ENCODE measurements around the gene HEXIM1.

Gene HEXIM1

DNA sequence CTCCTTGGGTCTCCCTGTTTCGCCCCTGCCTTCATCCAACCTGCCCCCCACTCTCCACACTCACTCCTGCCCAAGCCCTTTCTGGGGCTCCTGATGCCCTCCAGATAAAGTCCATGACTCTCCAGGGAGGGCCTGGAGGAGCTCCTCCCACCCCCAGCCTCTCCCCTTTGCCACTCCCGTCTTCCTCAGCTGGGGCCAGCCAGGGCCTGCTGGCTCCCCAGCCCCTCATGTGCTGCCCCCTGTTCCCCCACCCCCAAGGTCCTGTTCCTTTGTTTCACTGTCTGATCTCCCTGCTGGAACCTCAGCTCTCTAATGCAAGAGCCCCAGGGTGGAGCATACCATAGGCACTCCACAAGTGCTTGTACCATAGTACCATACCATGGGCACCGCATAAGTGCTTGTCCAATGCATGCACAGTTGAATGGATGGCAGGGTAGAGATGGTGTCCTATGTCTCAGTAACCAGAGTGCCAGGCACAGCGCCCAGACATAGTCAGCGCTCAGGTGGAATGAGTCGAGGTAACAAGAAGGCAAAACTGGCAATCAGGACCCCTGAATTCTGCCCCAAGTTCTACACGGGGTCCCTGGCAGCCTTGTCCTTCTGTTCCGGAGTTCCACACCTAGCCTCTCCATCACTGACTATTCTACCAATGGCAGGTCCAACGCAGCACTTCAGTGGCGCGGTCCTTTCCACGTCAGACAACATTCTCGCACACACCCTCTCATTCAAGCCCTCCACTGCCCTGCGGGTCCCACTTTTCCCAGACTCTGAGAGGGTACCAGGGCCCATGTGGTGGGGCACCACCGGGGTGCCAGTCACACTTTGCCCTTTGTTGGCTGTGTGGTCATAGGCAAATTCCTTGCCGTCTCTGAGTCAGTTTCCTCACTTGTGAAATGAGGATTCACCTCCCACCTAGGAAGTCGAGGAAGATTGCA is 17.3 kb upstream of the HEXIM1 start:
- FAIRE-seq = no peak

DNA sequence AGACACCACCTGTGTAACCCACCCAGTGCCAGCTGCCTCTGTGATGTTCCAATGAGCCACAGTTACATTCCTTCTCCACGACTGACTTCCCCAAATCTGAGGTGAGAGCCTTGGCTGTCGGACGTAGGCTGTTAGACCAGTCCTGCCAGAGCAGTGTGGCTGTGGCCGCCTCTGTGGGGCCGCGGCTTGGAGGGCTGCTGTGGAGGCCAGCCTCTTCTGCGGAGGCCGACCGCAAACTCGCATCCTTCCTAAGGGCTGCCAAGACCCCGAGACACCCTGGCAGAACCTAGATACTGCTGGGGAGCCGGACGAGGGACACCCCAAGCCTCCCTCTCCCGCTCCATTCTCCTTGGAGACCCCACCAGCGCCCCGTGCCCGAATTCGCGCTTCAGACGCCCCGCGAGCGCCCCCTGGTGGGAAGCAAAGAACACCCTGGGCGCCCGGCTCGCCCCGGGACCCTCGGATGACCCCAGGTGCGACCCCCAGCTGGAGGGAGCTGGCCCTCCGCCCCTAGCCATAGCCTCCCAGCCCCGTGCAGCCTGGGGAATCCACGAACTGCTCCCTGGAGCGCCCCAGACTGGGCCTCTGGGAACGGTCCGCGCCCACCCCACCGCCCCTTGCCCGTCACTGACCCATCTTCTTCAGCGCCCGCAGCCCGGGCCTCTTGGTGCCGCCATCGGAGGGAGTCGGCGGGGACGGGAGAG is 16.5 kb upstream of the HEXIM1 start:
- FAIRE-seq = no peak

DNA sequence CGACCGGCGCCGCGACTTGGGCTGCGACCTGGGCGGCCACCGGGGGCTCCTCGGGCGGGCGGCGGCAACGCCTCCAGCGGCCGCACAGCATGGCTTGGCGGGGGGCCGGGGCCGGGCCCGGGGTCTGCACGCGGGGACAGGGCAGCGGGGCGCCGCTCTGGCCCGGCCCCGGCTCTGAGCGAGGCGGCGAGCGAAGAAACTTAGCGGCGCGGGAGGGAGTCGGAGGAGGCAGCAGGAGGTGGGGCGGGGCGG is 16.0 kb upstream of the HEXIM1 start, which contains the start of gene PLCD3:
Gene PLCD3 (minus strand): TSS at position 196 of the 252 bp plus-strand sequence. CDS start 105 bp downstream, at position 91.
- no peak for FAIRE-seq

DNA sequence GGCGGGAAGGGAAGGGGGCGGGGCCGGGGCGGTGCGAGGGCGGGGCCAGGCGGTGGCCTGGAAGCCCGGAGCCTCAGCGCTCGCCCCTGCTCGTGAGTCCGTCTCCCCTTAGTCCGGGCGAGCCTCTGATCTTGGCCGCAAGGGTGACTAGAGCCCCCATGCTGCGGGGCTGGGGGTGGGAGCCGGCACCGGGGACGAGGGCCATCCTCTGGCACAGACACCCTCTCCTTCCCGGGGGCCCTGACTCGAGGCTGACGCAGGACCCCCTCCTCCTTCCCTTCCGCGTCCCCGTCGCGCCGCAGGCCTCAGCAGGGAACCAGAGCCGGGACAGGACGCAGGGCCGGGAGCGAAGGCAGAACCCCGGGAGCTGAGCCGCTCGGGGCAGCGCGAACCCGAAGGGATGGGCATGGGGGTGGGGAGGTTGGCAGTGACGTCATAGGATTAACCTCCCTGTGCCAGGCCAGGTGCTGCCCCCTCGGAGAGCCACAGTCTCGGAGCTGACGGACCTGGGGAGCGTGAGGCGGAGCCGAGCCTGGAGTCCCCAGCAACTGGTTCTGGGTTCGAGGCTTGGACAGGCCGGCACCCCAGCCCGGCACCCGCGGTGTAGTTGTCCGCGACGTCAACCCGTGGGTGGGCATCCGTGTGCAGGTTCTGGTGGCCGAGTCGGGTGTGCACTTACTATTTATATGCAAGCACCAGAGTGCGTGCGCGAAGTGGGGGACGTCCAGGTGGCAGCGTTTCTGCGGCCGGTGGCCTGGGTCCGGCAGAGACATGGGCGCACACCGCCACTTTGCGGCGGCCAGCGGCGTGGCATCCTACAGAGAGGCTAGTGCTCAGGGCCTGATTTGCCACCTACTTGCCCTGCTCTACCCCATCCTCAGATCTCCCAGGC is 15.5 kb upstream of the HEXIM1 start:
- FAIRE-seq = no peak

DNA sequence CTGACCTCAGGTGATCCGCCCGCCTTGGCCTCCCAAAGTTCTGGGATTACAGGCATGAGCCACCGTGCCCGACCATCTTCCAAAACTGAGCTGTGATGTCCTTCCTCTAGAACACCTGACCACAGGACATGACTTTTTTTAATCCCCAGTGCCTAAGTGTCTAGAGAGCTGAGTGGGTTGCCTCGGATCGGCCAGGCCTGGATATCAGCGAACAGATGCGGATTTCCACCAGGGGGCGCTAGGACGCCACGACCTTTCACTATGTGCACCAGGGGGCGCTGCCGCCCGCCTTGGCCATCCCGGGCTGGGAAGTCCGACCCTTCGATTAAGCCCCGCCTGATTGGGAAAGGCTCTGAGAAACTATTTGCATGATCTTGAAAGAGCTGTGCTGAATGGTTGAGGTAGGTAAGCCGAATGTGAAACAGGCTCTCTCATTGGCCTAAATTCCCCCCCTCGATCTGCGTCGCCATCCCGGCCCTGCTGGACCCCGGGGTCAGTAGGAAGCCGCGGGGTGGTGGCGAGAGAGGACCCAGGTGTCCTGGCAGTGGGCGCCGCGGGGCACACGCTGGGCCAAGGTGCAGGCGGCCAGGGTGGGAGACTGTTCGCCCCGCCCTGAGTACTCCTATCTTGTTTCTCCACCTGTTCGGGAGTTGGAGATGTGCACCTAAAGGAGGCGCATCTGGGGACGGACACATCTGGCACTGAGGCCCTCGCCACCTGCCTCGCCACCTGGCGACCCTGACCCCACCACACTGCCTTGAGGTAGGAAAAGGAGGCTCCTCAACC is 12.9 kb upstream of the HEXIM1 start, which contains the start of gene ACBD4:
Gene ACBD4 (plus strand): TSS at position 496 of the 786 bp plus-strand sequence. CDS start 458 bp downstream, outside the sequence.
- peak; percentile 21 for FAIRE-seq

DNA sequence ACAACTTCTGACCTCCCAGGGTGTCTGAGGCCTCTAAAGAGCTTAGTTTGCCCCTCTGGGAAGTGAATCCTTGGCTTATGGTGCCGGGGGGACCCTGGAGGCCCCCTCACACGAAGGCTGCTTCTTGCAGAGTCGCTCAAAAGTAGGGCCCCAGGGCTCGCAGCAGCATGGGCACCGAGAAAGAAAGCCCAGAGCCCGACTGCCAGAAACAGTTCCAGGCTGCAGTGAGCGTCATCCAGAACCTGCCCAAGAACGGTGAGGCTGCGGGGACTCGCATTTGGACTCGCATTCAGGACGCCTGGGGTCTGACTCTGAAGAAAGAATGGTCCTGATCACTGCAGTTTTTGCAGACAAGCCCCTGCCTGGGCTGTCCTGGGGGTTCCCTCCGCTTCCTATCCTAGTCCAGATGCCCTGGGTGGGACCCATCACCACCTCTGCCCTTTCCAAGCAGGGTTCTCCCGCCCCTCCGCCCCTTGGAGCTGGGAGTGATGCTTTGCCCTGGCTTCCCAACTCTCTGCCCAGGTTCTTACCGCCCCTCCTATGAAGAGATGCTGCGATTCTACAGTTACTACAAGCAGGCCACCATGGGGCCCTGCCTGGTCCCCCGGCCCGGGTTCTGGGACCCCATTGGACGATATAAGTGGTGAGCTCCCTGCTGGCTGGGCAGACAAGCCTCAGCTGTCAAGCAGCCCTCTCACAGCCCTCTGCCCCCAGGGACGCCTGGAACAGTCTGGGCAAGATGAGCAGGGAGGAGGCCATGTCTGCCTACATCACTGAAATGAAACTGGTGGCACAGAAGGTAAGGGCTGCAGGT is 12.1 kb upstream of the HEXIM1 start:
- no peak for FAIRE-seq

DNA sequence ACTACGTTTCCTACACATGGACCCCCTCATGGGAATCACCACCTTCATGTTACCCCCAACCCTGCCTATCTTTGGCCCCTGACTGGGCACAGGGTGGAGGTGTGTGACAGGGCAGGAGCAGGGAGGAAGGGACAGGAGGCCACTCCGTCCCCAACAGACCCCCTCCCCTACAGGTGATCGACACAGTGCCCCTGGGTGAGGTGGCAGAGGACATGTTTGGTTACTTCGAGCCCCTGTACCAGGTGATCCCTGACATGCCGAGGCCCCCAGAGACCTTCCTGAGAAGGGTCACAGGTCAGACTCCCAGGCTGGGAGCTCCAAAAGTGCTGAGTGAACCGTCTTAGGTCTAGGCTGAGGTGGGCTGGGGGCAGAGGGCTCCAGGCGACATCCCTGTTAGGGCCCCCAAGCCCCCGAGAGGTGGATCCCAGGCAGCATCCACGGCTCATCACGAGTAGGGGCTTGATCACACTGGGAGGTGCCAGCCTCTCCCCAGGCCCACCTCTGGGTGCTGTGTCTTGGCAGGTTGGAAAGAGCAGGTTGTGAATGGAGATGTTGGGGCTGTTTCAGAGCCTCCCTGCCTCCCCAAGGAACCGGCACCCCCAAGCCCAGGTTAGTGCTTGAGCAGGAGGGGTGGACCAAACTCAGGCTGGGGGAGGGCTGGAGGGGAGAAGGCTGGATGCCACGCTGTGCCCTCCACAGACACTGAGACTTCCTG is 11.3 kb upstream of the HEXIM1 start:
- FAIRE-seq = no peak

DNA sequence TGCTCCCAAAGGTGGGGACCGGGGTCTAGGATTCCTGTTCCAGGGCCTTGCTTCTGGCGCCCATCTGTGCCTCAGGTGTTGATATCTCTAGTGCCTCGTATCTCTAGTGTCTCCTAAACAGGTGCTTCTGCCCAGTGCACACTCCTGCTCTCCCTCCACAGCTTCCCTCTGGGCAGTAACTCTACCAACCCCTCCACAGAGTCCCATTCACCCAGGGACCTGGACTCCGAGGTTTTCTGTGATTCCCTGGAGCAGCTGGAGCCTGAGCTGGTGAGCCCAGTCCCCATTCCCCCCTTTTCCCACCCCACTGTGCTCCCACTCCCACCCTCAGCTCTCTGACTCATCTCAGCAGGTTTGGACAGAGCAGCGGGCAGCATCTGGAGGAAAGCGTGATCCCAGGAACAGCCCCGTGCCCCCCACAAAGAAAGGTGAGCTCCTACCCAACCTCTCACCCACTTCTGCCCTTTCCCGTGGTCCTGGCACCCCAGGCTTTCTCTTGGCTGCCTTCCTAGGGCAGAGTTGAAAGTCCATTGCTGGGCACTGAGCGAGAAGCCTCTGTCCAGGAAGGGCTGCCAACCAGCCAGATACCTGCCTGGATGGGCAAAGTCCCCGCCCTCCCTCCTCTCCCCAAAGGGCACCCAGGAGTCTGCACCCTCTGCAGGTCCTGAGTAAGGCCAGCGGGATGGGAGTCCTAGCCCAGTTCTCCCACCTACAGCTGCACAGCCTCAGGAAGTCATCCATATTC is 10.5 kb upstream of the HEXIM1 start:
- FAIRE-seq = no peak

DNA sequence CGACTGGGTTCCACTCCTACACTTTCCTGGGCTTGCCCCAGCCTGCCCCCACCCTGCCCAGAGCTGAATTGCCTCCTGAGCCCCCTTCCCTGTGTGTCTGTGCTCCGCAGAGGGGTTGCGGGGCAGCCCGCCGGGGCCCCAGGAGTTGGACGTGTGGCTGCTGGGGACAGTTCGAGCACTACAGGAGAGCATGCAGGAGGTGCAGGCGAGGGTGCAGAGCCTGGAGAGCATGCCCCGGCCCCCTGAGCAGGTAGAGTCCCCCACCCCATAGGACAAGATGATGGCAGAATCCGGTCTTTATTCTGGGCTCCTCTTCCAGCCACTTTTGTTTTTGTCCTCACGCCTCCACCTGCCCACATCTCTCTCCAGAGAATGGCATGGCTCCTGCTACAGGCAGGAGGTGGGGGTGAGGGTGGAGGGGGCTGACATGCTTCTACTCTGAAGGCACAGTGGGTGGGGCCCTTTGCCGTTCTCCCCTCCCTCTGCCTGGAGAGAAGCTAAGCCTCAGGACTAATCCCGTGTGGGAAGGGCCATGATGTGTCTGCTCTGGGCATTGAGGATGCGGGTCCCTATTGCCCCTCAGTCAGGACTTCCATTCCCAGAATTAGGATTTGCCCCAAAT is 9.3 kb upstream of the HEXIM1 start:
- no peak for FAIRE-seq

DNA sequence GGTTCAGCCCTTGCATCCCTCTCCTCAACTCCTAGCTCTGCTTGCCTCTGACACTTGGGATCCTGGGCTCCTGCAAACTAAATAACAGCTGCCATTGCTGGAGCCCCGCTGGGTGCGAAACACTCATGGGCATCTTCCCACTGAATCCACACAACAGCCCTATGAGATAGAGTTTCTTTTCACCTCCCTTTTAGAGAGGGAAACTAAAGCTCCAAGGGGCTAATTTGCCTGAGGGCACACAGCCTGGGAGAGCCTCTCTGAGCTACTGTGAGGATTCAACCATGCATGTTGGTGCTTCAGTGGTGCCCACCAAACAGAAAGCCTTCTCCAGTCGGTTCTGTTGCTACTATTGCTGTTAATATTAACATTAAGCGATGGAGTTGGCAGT is 8.7 kb upstream of the HEXIM1 start:
- FAIRE-seq = no peak

DNA sequence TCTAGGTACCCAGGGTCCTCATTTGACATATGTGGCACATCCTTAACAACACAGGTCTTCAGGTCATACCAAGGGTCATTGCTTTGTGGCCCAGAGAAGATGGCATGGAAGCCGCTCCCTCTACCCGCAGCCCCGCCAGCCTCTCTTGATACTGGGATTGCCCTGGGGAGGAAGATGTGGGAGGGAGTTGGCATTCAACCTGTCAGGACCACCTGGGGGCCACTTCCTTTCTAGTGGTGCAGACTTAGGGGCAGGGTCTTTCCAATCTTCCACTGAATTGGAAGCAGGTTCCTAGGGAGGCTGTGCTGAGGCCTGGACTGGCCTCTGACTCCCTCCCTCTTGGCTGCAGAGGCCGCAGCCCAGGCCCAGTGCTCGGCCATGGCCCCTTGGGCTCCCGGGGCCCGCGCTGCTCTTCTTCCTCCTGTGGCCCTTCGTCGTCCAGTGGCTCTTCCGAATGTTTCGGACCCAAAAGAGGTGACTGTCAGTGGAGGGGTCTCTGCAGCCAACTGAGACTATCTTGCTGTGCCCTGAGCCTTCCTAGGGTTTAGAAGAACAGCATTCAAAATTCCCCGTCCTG is 5.1 kb upstream of the HEXIM1 start:
- no peak for FAIRE-seq

DNA sequence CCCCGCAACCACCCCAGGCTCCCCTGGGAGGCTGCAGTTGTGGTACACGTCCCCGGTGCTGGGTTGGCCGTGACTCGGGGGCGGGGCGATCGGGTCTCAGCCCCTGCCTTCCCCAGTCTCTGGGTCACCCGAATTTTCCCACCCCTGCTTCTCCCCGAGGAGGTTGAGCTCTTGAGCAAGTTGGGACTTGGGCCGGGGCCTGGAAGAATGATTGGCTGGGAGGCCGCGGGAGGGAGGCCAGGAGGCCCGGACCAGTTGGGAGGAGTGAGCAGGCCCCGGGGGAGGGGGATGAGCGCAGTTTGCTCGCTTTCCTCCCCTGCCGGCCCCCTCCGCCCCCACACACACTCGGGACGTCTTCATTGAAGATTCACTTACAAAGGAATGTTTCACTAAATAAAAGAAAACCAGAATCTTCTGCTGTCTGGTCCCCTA is 4.5 kb upstream of the HEXIM1 start:
- no peak for FAIRE-seq

DNA sequence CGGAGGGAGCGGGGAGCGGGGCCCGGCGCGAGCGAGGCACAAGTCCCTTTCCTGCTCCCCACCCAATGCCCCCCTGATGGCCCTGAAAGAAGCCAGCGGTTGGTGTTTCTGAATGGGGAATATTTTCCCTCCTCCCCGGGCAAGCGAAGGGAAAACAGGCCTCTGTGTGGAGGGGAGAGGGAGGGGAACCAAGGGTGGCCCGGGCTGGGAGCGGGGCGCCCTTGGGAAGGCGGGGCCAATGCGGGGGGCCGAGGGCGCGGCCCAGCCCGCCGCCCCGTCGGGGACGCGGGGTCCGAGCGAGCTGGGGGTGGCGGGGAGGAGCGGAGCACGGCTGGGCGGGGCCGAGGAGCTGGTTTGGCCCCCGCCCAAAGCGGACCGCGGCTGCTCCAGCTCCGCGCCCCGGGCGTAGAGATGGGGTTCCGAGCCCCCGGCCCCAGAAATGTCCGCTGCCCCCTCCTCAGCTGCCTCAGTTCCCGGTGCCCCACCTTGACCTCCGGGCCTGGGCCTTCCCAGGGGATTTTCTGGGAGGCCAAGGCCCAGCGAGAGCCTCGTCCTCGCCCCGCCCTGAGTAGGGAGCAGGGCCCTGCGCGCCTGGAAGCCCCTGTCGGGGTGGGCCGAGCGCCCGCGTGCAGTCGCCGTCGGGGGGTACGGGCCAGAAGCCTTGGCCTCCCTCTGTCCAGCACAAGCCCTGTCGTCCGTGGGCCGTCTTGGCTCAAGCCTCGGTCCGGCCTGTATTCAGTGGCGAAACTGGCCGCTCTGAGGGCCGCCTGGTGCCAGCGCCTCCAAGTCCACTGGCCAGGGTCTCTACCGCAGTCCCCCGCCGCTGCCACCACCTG is 3.9 kb upstream of the HEXIM1 start:
- no peak for FAIRE-seq

DNA sequence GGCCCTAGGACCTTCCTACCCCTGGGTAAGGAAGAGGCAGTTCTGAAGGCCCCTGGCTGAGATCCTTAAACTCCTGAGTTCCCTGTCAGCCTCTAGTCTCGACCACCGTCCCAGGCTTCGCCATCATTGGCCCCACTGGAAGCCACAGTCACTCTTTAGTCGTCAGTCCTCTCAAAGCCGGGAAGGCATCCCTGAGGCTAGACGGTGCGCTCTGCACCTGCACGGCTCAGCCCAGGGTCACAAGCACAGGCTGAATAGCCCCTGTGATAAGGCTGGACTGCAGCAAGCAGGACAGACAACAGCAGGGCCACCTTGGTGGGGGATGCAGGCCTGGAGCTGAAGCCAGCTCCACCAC is 3.3 kb upstream of the HEXIM1 start:
- no peak for FAIRE-seq

DNA sequence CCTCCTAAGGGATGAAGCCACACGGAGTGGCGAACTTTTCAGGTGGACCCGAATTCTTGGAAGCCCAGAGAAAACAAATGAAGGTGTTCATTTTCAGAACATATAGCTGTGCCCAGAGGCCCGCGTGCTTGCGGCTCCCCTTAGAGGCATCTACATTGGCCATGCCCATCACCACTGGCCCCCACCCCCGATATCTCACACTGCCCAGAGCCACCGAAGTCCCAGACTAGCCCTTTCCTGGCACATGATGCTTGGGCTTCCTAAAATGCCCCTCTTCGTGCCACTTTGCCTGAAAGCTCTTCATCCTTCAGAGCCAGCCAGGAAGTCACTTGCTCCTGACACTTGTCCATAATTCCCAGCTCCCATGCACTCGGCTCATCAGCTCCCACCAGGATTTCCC is 2.1 kb upstream of the HEXIM1 start:
- FAIRE-seq = no peak

DNA sequence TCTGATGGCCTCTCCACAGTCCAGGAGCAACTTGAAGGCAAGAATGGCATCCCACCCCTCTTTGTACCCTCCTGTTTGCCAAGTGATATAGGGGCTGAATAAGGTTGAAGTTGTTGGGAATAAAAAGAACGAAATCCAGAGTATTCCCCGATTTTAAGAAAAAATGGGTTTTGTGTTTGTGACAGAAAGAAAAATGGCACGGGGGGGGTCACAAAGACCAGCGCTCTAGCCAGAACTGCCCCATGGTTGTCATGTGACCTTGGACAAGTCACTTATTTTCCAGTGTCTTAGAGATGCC is 1.7 kb upstream of the HEXIM1 start:
- FAIRE-seq = no peak

DNA sequence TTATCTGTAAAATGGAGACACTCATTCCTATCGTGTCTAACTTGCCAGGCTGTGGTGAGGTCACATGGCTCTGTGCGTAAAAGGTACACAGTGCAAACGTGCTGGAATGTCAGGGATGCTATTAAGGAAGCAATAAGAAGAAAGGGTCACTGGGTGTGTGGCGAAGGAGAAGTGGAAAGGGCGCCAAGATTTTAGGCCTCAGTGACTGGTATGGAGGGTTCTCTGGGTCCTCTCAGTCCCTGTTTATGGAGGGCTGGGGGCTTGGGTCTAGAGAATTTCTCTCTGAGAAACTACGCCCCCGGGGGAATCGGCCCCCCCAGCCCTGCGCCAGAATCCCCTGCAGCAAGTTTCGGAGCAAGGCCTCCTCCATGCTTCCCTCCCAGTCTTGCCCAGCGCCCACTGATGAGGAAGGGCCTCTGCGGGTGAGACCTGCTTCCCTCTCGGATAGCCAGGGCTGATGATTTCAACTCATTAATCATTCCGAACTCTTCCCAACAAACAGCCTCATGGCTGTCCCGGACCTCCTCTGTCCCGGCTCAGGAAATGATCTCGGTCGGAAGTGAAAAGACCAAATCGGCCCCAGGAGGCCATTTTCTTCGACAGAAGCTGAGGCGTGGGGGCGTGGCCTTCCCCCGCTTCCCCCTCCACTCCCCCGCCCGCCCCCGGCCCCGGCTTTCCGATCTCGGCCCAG is 1.2 kb upstream of the HEXIM1 start:
- FAIRE-seq = no peak

All from colon (tissue), 2 donors.